ENCODE results near the gene TIMM29. TPM values are rescaled to one million over a fixed set of nuclear protein-coding genes. Genes with fewer than 3 reads are reported as not detected.

Gene TIMM29
- total RNA-seq, 1 experiment from 2014 or later: 23.4 TPM

DNA sequence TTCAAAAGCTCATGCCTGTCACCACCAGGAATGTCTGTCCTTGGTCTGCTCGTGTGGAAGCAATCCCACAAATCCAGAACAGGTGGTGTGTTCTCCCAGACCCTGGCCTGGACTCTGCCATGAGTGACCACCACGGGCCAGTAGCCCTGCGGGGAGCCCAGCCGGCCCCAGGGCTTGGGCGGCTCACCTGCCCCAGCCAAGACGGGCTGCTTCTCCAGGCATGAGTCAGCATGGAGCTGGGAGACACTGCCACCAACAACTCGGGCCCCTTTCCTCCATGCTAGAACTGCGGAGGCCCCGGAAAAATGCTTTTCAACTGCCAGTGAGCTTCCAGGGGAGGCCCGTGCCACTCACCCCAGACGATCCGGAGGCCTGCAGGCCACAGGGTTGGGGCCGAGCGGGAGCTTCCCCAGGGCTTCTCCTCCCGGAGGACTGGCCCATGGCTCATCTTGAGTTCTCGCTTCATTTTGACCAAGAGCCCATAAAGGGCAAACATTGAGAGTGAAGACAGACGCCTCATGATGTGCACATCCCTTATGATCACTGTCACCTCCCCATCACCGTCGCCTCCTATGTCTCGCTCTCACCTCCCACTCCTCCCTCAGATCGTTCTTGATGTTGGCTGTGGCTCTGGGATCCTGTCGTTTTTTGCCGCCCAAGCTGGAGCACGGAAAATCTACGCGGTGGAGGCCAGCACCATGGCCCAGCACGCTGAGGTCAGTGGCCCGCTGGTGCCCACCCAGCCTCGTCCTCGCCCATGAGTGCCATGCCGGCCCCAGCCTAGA is 16.8 kb upstream of the TIMM29 start:
- H3K27ac Mint-ChIP-seq: peak overlapping the region in 2 of 3 experiments; percentile 51 to 68; a peak in 2 of 7 replicates
- no peaks in the 10 kb centered on the region for H3K79me2 ChIP-seq (ENCODE audit: insufficient read depth, low read length)
- H3K4ac ChIP-seq (ENCODE audit: low read depth, low read length): no peak overlapping the region
- no peaks in the 10 kb centered on the region for H4K20me1 ChIP-seq (ENCODE audit: control insufficient read depth, insufficient read depth, insufficient read length)
- peak; percentile 19 for DNase-seq
- H3K36me3 Mint-ChIP-seq (ENCODE audit: insufficient read depth in 1 of 3, low read depth in 3 of 3): peaks cover 19 to 71% (median 59%) of the 10 kb centered on the region in 3 experiments; a peak in 6 of 7 replicates
- H3K9me3 Mint-ChIP-seq: no peaks in the 10 kb centered on the region
- H2BK20ac ChIP-seq (ENCODE audit: low read depth, low read length, poor library complexity, severe bottlenecking): no peak overlapping the region
- H3K9me3 ChIP-seq (ENCODE audit: control insufficient read depth, low read depth, low read length): no peaks in the 10 kb centered on the region
- H3K9ac ChIP-seq (ENCODE audit: extremely low read depth, insufficient read length, low read length): no peak overlapping the region
- H4K5ac ChIP-seq (ENCODE audit: insufficient read length, low read depth, low read length): no peak overlapping the region
- H3K4me2 ChIP-seq (ENCODE audit: insufficient read depth, insufficient read length, low read length): no peak overlapping the region
- no peaks in the 10 kb centered on the region for H3K79me1 ChIP-seq (ENCODE audit: insufficient read depth, low read depth, low read length, poor library complexity, severe bottlenecking)
- H4K8ac ChIP-seq (replicated peaks; ENCODE audit: insufficient read length, low read depth, low read length): no peak overlapping the region
- no peaks in the 10 kb centered on the region for H3K4me1 ChIP-seq (ENCODE audit: insufficient read depth, low read length)
- no peaks in the 10 kb centered on the region for H3K4me1 Mint-ChIP-seq
- no peak overlapping the region for H2AK5ac ChIP-seq (ENCODE audit: insufficient read length, low read length)
- H2BK15ac ChIP-seq (ENCODE audit: low read depth, low read length): no peak overlapping the region
- no peaks in the 10 kb centered on the region for H3K27me3 Mint-ChIP-seq (ENCODE audit: low read depth)
- H3K23ac ChIP-seq (ENCODE audit: insufficient read length, low read depth, low read length): no peak overlapping the region
- no peak overlapping the region for H2BK120ac ChIP-seq (ENCODE audit: low read depth, low read length, poor library complexity, severe bottlenecking)
- no peak overlapping the region for H3K18ac ChIP-seq (ENCODE audit: insufficient read length, low read depth, low read length)
- H2AFZ ChIP-seq (ENCODE audit: low read length): no peak overlapping the region
- H3K4me3 Mint-ChIP-seq: no peak overlapping the region
- H2BK5ac ChIP-seq (ENCODE audit: insufficient read length, low read length): no peak overlapping the region
- WGBS (ENCODE audit: extremely low coverage, insufficient read length, low lambda C conversion rate): no CpG with 5 or more reads among the region's 31 CpGs
- H3K23me2 ChIP-seq (ENCODE audit: insufficient read length, low read depth, low read length, poor library complexity, severe bottlenecking): no peaks in the 10 kb centered on the region
- no peak overlapping the region for H3K14ac ChIP-seq (ENCODE audit: insufficient read depth, low read length)
- no peak overlapping the region for H3K56ac ChIP-seq (ENCODE audit: insufficient read length, low read depth, low read length)
- no peaks in the 10 kb centered on the region for H3K27me3 ChIP-seq (ENCODE audit: insufficient read depth, low read length)
- no peak overlapping the region for H4K91ac ChIP-seq (ENCODE audit: insufficient read length, low read depth, low read length)
- H2BK12ac ChIP-seq (ENCODE audit: insufficient read length, low read depth, low read length): no peak overlapping the region
- no peak overlapping the region for H3K27ac ChIP-seq (ENCODE audit: insufficient read length, low read depth, low read length)
- TF ChIP-seq, protein P1, sequence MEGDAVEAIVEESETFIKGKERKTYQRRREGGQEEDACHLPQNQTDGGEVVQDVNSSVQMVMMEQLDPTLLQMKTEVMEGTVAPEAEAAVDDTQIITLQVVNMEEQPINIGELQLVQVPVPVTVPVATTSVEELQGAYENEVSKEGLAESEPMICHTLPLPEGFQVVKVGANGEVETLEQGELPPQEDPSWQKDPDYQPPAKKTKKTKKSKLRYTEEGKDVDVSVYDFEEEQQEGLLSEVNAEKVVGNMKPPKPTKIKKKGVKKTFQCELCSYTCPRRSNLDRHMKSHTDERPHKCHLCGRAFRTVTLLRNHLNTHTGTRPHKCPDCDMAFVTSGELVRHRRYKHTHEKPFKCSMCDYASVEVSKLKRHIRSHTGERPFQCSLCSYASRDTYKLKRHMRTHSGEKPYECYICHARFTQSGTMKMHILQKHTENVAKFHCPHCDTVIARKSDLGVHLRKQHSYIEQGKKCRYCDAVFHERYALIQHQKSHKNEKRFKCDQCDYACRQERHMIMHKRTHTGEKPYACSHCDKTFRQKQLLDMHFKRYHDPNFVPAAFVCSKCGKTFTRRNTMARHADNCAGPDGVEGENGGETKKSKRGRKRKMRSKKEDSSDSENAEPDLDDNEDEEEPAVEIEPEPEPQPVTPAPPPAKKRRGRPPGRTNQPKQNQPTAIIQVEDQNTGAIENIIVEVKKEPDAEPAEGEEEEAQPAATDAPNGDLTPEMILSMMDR (conservative IDR thresholded peaks at IDR 0.05): no peak
- no peak overlapping the region for H3T11ph ChIP-seq (ENCODE audit: low read length)
